ENCODE measurements around the gene PCMTD2. TPM values are rescaled to one million over a fixed set of nuclear protein-coding genes. Genes with fewer than 3 reads are reported as not detected.

The PCMTD2 gene
- total RNA-seq, 1 experiment from 2014 or later, result 52.0 TPM

DNA sequence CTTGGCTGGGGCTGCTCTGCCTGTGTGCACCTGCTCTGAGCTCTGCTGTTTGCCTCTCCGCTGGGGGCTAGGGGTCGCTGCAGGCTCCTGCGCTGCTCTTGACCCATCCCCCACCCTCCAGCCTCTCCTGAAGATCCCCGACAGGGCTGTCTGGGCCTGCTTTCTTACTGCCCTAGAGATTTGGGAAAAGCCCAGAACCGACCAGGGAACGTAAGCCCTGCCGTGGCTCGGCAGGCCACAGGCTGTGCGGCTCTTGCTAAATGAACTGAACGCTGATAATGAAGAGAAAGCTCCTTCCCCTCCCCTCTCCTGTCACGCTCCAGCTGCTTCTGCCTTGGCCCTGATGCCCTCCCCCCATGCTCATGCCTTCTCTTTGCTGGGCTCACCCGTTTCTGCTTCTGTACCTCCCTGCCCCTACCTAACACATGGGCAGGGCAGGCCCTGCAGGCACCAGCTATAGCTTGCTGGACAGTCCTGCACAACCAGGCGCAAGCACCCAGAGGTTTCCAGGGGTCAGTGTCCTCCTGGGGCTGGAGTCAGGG is 32.0 kb upstream of the PCMTD2 start:
- Histone ChIP-seq H3K23me2 (ENCODE audit: insufficient read length, low read depth, low read length, poor library complexity, severe bottlenecking) (no peaks in the 10 kb centered on the region), H4K91ac (ENCODE audit: insufficient read length, low read depth, low read length) (no peak overlapping the region), H3K9ac (ENCODE audit: extremely low read depth, insufficient read length, low read length) (no peak overlapping the region), H3K18ac (ENCODE audit: insufficient read length, low read depth, low read length) (peak overlapping the region; percentile 64), H2BK5ac (ENCODE audit: insufficient read length, low read length) (no peak overlapping the region), H3K9me3 (ENCODE audit: control insufficient read depth, low read depth, low read length) (no peaks in the 10 kb centered on the region), H3K56ac (ENCODE audit: insufficient read length, low read depth, low read length) (no peak overlapping the region), H4K20me1 (ENCODE audit: control insufficient read depth, insufficient read depth, insufficient read length) (no peaks in the 10 kb centered on the region), H3K4me1 (ENCODE audit: insufficient read depth, low read length) (peaks cover 3% of the 10 kb centered on the region; the same call in 1 of the 2 replicates), H3K79me1 (ENCODE audit: insufficient read depth, low read depth, low read length, poor library complexity, severe bottlenecking) (no peaks in the 10 kb centered on the region), H3K14ac (ENCODE audit: insufficient read depth, low read length) (peak overlapping the region; percentile 67), H3K27ac (ENCODE audit: insufficient read length, low read depth, low read length) (no peak overlapping the region), H3K27me3 (ENCODE audit: insufficient read depth, low read length) (no peaks in the 10 kb centered on the region), H3K79me2 (ENCODE audit: insufficient read depth, low read length) (no peaks in the 10 kb centered on the region), H4K8ac (replicated peaks; ENCODE audit: insufficient read length, low read depth, low read length) (no peak overlapping the region), H3T11ph (ENCODE audit: low read length) (no peak overlapping the region), H3K4me2 (ENCODE audit: insufficient read depth, insufficient read length, low read length) (no peak overlapping the region), H2BK20ac (ENCODE audit: low read depth, low read length, poor library complexity, severe bottlenecking) (no peak overlapping the region), H4K5ac (ENCODE audit: insufficient read length, low read depth, low read length) (no peak overlapping the region), H2BK15ac (ENCODE audit: low read depth, low read length) (no peak overlapping the region), H2BK120ac (ENCODE audit: low read depth, low read length, poor library complexity, severe bottlenecking) (no peak overlapping the region), H3K4ac (ENCODE audit: low read depth, low read length) (no peak overlapping the region), H2AK5ac (ENCODE audit: insufficient read length, low read length) (no peak overlapping the region), H3K23ac (ENCODE audit: insufficient read length, low read depth, low read length) (no peak overlapping the region), H2AFZ (ENCODE audit: low read length) (no peak overlapping the region), H2BK12ac (ENCODE audit: insufficient read length, low read depth, low read length) (no peak overlapping the region)
- peak overlapping the region in 1 of 2 experiments; percentile 25; a peak in 1 of 5 replicates for H3K4me3 Mint-ChIP-seq
- H3K27ac Mint-ChIP-seq, result no peak overlapping the region; a peak in 2 of 7 replicates
- peaks cover 12 to 21% of the 10 kb centered on the region in 2 experiments for H3K4me1 Mint-ChIP-seq
- peaks cover 5% of the 10 kb centered on the region for H3K27me3 Mint-ChIP-seq (ENCODE audit: low read depth)
- TF ChIP-seq, protein P1, sequence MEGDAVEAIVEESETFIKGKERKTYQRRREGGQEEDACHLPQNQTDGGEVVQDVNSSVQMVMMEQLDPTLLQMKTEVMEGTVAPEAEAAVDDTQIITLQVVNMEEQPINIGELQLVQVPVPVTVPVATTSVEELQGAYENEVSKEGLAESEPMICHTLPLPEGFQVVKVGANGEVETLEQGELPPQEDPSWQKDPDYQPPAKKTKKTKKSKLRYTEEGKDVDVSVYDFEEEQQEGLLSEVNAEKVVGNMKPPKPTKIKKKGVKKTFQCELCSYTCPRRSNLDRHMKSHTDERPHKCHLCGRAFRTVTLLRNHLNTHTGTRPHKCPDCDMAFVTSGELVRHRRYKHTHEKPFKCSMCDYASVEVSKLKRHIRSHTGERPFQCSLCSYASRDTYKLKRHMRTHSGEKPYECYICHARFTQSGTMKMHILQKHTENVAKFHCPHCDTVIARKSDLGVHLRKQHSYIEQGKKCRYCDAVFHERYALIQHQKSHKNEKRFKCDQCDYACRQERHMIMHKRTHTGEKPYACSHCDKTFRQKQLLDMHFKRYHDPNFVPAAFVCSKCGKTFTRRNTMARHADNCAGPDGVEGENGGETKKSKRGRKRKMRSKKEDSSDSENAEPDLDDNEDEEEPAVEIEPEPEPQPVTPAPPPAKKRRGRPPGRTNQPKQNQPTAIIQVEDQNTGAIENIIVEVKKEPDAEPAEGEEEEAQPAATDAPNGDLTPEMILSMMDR (conservative IDR thresholded peaks at IDR 0.05), result peak; percentile 88
- no peaks in the 10 kb centered on the region for H3K9me3 Mint-ChIP-seq
- DNase-seq, result peak; percentile 90
- no CpG with 5 or more reads among the region's 13 CpGs for WGBS (ENCODE audit: extremely low coverage, insufficient read length, low lambda C conversion rate)
- H3K36me3 Mint-ChIP-seq (ENCODE audit: insufficient read depth in 1 of 3, low read depth in 3 of 3), result peaks cover 0 to 1% (median 0%) of the 10 kb centered on the region in 3 experiments; a peak in 1 of 7 replicates
